ENCODE results near the gene GRIN1. TPM values are rescaled to one million over a fixed set of nuclear protein-coding genes. Genes with fewer than 3 reads are reported as not detected.

The GRIN1 gene
- total RNA-seq, 4 donors from 2014 or later = not detected

GRCh38 chr9:137110911-137111787 lies 27.8 kb upstream of the GRIN1 start:
- Histone ChIP-seq H3K27me3 (peaks cover 0 to 6% of the 10 kb centered on the region in 2 donors), H3K4me3 (no peak overlapping the region), H3K9me3 (no peaks in the 10 kb centered on the region), H3K36me3 (peaks cover 0 to 63% (median 0%) of the 10 kb centered on the region in 3 donors), H3K27ac (no peak overlapping the region), H3K4me1 (peaks cover 0 to 17% (median 9%) of the 10 kb centered on the region in 4 donors)
- TF ChIP-seq CTCF (IDR thresholded peaks at IDR 0.05) (no peak), POLR2A (IDR thresholded peaks at IDR 0.05) (no peak)
- no peak for DNase-seq

- no peak overlapping the region for H3K4me3 ChIP-seq
- peaks cover 0 to 6% of the 10 kb centered on the region in 2 donors for H3K27me3 ChIP-seq
- no peaks in the 10 kb centered on the region for H3K9me3 ChIP-seq
- no peak overlapping the region for H3K27ac ChIP-seq
- TF ChIP-seq POLR2A (IDR thresholded peaks at IDR 0.05) (no peak), CTCF (IDR thresholded peaks at IDR 0.05) (no peak)
- peaks cover 0 to 17% (median 9%) of the 10 kb centered on the region in 4 donors for H3K4me1 ChIP-seq
- DNase-seq = no peak
- H3K36me3 ChIP-seq = peaks cover 0 to 55% (median 0%) of the 10 kb centered on the region in 3 donors
These were observed 27.0 kb upstream of the GRIN1 start for GRCh38 chr9:137111788-137112563.

GRCh38 chr9:137112564-137113384 lies 26.2 kb upstream of the GRIN1 start:
- Histone ChIP-seq H3K9me3 (no peaks in the 10 kb centered on the region), H3K4me3 (no peak overlapping the region), H3K4me1 (peaks cover 0 to 17% (median 9%) of the 10 kb centered on the region in 4 donors), H3K36me3 (peaks cover 0 to 47% (median 0%) of the 10 kb centered on the region in 3 donors), H3K27ac (no peak overlapping the region), H3K27me3 (peaks cover 0 to 6% of the 10 kb centered on the region in 2 donors)
- DNase-seq = peak in 1 of 3 donors; percentile 49
- TF ChIP-seq CTCF (IDR thresholded peaks at IDR 0.05) (no peak), POLR2A (IDR thresholded peaks at IDR 0.05) (no peak)

GRCh38 chr9:137113385-137114159 lies 25.4 kb upstream of the GRIN1 start:
- TF ChIP-seq CTCF (IDR thresholded peaks at IDR 0.05) = no peak
- TF ChIP-seq POLR2A (IDR thresholded peaks at IDR 0.05) = no peak
- H3K36me3 ChIP-seq = peaks cover 0 to 40% (median 0%) of the 10 kb centered on the region in 3 donors
- peaks cover 0 to 6% of the 10 kb centered on the region in 2 donors for H3K27me3 ChIP-seq
- peaks cover 0 to 17% (median 9%) of the 10 kb centered on the region in 4 donors for H3K4me1 ChIP-seq
- H3K4me3 ChIP-seq = peak overlapping the region; percentile 10 to 99 (median 85)
- DNase-seq = peak in 1 of 3 donors; percentile 47
- peak overlapping the region in 1 of 4 donors; percentile 88 for H3K27ac ChIP-seq
- no peaks in the 10 kb centered on the region for H3K9me3 ChIP-seq

All from Peyer's patch (tissue), 4 donors.